HL-60 (cell line): Measurements from ENCODE around the gene MST1.

Experiments
- DNase-seq, 2 experiments: peaks; one replicate each; pipeline ENCODE4 v3.0.0-alpha.2; 2010 to 2020; ENCODE audit warnings: low read depth in 1 of 2, low spot score in 1 of 2
- H3K27ac ChIP-seq: fragments of 250-450 bp; sonication (Bioruptor Pico); replicated peaks from 2 replicates; pipeline ENCODE4 v1.5.1; 2020; ENCODE audit warnings: mild to moderate bottlenecking, moderate library complexity
- H3K27me3 ChIP-seq: fragments of 250-450 bp; sonication (Bioruptor Pico); 2 replicates; pipeline ENCODE4 v1.5.1; 2021; ENCODE audit warnings: mild to moderate bottlenecking, moderate library complexity; ENCODE audit not compliant: insufficient read depth, poor library complexity, severe bottlenecking
- H3K4me3 ChIP-seq: replicated peaks from 2 replicates; pipeline ENCODE4 v1.5.1; 2011; ENCODE audit warnings: mild to moderate bottlenecking, control low read depth, low read length; ENCODE audit not compliant: insufficient read depth
- CTCF ChIP-seq: IDR thresholded peaks from one replicate; pipeline ENCODE4 v1.5.1; 2011; ENCODE audit warnings: low read length, control low read depth, inconsistent platforms; ENCODE audit not compliant: insufficient read depth
- GABPA ChIP-seq: IDR thresholded peaks from 2 replicates; pipeline ENCODE4 v1.6.1; 2012; ENCODE audit warnings: low read depth
- POLR2AphosphoS5 ChIP-seq: IDR thresholded peaks from 2 replicates; pipeline ENCODE4 v1.6.1; 2012; ENCODE audit warnings: low read depth
- REST ChIP-seq: IDR thresholded peaks from 2 replicates; pipeline ENCODE4 v1.6.1; 2012; ENCODE audit warnings: low read depth; ENCODE audit not compliant: insufficient replicate concordance
- SPI1 ChIP-seq: IDR thresholded peaks from 2 replicates; pipeline ENCODE4 v1.6.1; 2012; ENCODE audit warnings: low read depth, mild to moderate bottlenecking, borderline replicate concordance

MST1 gene

GRCh38 chr3:49670940-49671290 lies 18.4 kb downstream of the MST1 start:
- DNase-seq, result no peak
- no peak for TF ChIP-seq CTCF
- no peak for TF ChIP-seq POLR2AphosphoS5
- no peak for TF ChIP-seq GABPA
- no peak for TF ChIP-seq REST
- TF ChIP-seq SPI1, result no peak
- H3K4me3 ChIP-seq, result no peak overlapping the region
- no peak overlapping the region for H3K27ac ChIP-seq
- no peaks in the 10 kb centered on the region for H3K27me3 ChIP-seq

GRCh38 chr3:49669352-49669751 lies 19.9 kb downstream of the MST1 start:
- DNase-seq, result no peak
- H3K4me3 ChIP-seq, result no peak overlapping the region
- no peaks in the 10 kb centered on the region for H3K27me3 ChIP-seq
- TF ChIP-seq SPI1 (no peak), CTCF (no peak), POLR2AphosphoS5 (no peak), GABPA (no peak), REST (no peak)
- no peak overlapping the region for H3K27ac ChIP-seq

GRCh38 chr3:49668861-49669260 lies 20.4 kb downstream of the MST1 start:
- no peak for DNase-seq
- TF ChIP-seq GABPA (no peak), REST (no peak), CTCF (no peak), SPI1 (no peak), POLR2AphosphoS5 (no peak)
- H3K4me3 ChIP-seq, result no peak overlapping the region
- H3K27ac ChIP-seq, result no peak overlapping the region
- no peaks in the 10 kb centered on the region for H3K27me3 ChIP-seq
